A549 (cell line): Measurements from ENCODE around the gene C3orf18. TPM values are rescaled to one million over a fixed set of nuclear protein-coding genes. Genes with fewer than 3 reads are reported as not detected.
A peak's percentile ranks its signal among the peaks of the same experiment; 100 is the strongest.

Source experiments
- ATAC-seq, 2 experiments: fragments of 200-7000 bp in 1 of 2; fragments of >200 bp in 1 of 2; cut with Nextera tagmentation in 1 of 2; cut with Tn5 transposase in 1 of 2; 3 replicates each; pipeline versions ENCODE4 v1.8.0 to v1.9.1; 2018 to 2020; ENCODE audit warnings: mild to moderate bottlenecking in 1 of 2, moderate library complexity in 1 of 2
- CTCF ChIA-PET: fragments of 300-600 bp; sonication (Branson Sonifier 250); formaldehyde crosslinking; extraction: SDS; loops from one replicate; lab custom pipeline; 2021; ENCODE audit warnings: antibody characterized with exemption, inconsistent platforms; lab: Yijun Ruan, JAX
- POLR2A ChIA-PET: fragments of 350-600 bp; formaldehyde crosslinking; extraction: SDS; loops from one replicate; lab custom pipeline; 2021; ENCODE audit warnings: antibody characterized with exemption, inconsistent platforms; lab: Yijun Ruan, JAX
- DNase-seq, 2 experiments: peaks; one replicate each; pipeline versions ENCODE4 v3.0.0 to v3.0.0-alpha.2; 2011 to 2016; ENCODE audit warnings: low read depth in 1 of 2, low spot score in 1 of 2
- FAIRE-seq: peaks from 2 replicates; lab custom pipeline; 2011; peaks lifted over from hg19 to GRCh38; lab: Jason Lieb, UNC
- H3K27ac ChIP-seq, 2 experiments: fragments of >200 bp; sonication (Bioruptor Twin); formaldehyde crosslinking; 3 replicates each; pipeline ENCODE4 v1.5.1; 2016 to 2017
- H3K4me1 ChIP-seq: fragments of >200 bp; sonication (Bioruptor Twin); formaldehyde crosslinking; 3 replicates; pipeline ENCODE4 v1.6.1; 2016
- H3K4me2 ChIP-seq: fragments of >200 bp; sonication (Bioruptor Twin); formaldehyde crosslinking; 3 replicates; pipeline ENCODE4 v1.6.1; 2016
- H3K4me3 ChIP-seq: fragments of >200 bp; sonication (Bioruptor Twin); formaldehyde crosslinking; 3 replicates; pipeline ENCODE4 v1.5.1; 2016
- H3K9me3 ChIP-seq: fragments of >200 bp; sonication (Bioruptor Twin); formaldehyde crosslinking; 3 replicates; pipeline ENCODE4 v1.6.1; 2016
- BCL3 ChIP-seq: fragments of >200 bp; sonication (Bioruptor Twin); formaldehyde crosslinking; IDR thresholded peaks from 3 replicates; pipeline ENCODE4 v1.6.1; 2016
- CBX2 ChIP-seq: fragments of 200-600 bp; sonication (generic); IDR thresholded peaks from 2 replicates; pipeline ENCODE4 v1.6.1; 2016; ENCODE audit warnings: low read depth, mild to moderate bottlenecking, borderline replicate concordance
- CHD2 ChIP-seq: fragments of 150-350 bp; IDR thresholded peaks from 2 replicates; pipeline ENCODE4 v1.6.1; 2014; ENCODE audit warnings: low read length; ENCODE audit not compliant: partially characterized antibody
- CHD4 ChIP-seq: fragments of 200-600 bp; sonication (generic); IDR thresholded peaks from 2 replicates; pipeline ENCODE4 v1.6.1; 2016; ENCODE audit warnings: antibody characterized with exemption, mild to moderate bottlenecking, borderline replicate concordance
- EP300 ChIP-seq, 2 experiments: fragments of >200 bp; sonication (Bioruptor Twin); formaldehyde crosslinking; IDR thresholded peaks; 2 replicates in 1 of 2; 3 replicates in 1 of 2; pipeline ENCODE4 v1.6.1; 2016 to 2017
- FOSB ChIP-seq: fragments of 250-450 bp; sonication (Bioruptor Pico); IDR thresholded peaks from 2 replicates; pipeline ENCODE4 v1.5.0; 2020; ENCODE audit warnings: mild to moderate bottlenecking, moderate library complexity
- FOSL2 ChIP-seq, 2 experiments: fragments of 450-650 bp in 1 of 2; fragments of >200 bp in 1 of 2; sonication (Bioruptor Twin) in 1 of 2; formaldehyde crosslinking; IDR thresholded peaks; 2 replicates each; pipeline versions ENCODE4 v1.5.0 to v1.6.1; 2016 to 2020; ENCODE audit warnings: mild to moderate bottlenecking in 1 of 2, moderate library complexity in 1 of 2
- HES2 ChIP-seq: fragments of >200 bp; sonication (Bioruptor Twin); formaldehyde crosslinking; IDR thresholded peaks from 2 replicates; pipeline ENCODE4 v1.6.1; 2016
- HOXB13 ChIP-seq: fragments of 250-450 bp; sonication (Bioruptor Pico); IDR thresholded peaks from 2 replicates; pipeline ENCODE4 v1.5.0; 2020; ENCODE audit warnings: low read depth, mild to moderate bottlenecking, moderate library complexity
- KDM5A ChIP-seq: fragments of 200-600 bp; sonication (generic); IDR thresholded peaks from 2 replicates; pipeline ENCODE4 v1.6.1; 2016; ENCODE audit warnings: antibody characterized with exemption, mild to moderate bottlenecking
- MAX ChIP-seq: IDR thresholded peaks from 2 replicates; pipeline ENCODE4 v1.6.1; 2012
- NR3C1 ChIP-seq: fragments of >200 bp; sonication (Bioruptor Twin); formaldehyde crosslinking; IDR thresholded peaks from 3 replicates; pipeline ENCODE4 v1.6.1; 2017
- PHF8 ChIP-seq: fragments of 200-600 bp; sonication (generic); IDR thresholded peaks from 2 replicates; pipeline ENCODE4 v1.6.1; 2016; ENCODE audit warnings: low read depth, mild to moderate bottlenecking, antibody characterized with exemption, moderate library complexity, borderline replicate concordance
- RARB ChIP-seq: fragments of 250-450 bp; sonication (Bioruptor Pico); IDR thresholded peaks from 2 replicates; pipeline ENCODE4 v1.8.0; 2021; ENCODE audit warnings: mild to moderate bottlenecking, moderate library complexity
- RCOR1 ChIP-seq: fragments of 150-350 bp; IDR thresholded peaks from 2 replicates; pipeline ENCODE4 v1.6.1; 2014; ENCODE audit warnings: antibody characterized with exemption, low read length, low read depth
- SREBF2 ChIP-seq: fragments of 450-650 bp; IDR thresholded peaks from 2 replicates; pipeline ENCODE4 v1.6.1; 2014; ENCODE audit warnings: mild to moderate bottlenecking, moderate library complexity
- ZC3H11A ChIP-seq: fragments of 450-650 bp; IDR thresholded peaks from 2 replicates; pipeline ENCODE4 v1.6.1; 2014; ENCODE audit warnings: antibody characterized with exemption, mild to moderate bottlenecking
- ZFP36 ChIP-seq: fragments of 450-650 bp; IDR thresholded peaks from 2 replicates; pipeline ENCODE4 v1.6.1; 2014; ENCODE audit warnings: borderline replicate concordance; ENCODE audit not compliant: partially characterized antibody
- ZSCAN20 ChIP-seq: fragments of 250-450 bp; sonication (Bioruptor Pico); IDR thresholded peaks from 2 replicates; pipeline ENCODE4 v1.8.0; 2022; ENCODE audit warnings: mild to moderate bottlenecking, moderate library complexity
- WGBS: methylation state at CpG from one replicate; pipeline ENCODE4 v1.1.6; 2017; ENCODE audit errors: missing lambda C conversion rate; 5-methylcytosine and 5-hydroxymethylcytosine counted together
- polyA plus RNA-seq, 4 experiments: library from polyadenylated mRNA; depleted of rRNA in 3 of 4; stranded (reverse); fragments of >200 nt; fragmentation: RNase III in 1 of 4; extraction: RNeasy Plus Mini Kit Qiagen cat#74134 plus additional on column Dnase treatment in 1 of 4; gene quantifications; 2 replicates in 3 of 4; 3 replicates in 1 of 4; pipeline ENCODE4 v1.2.3, GENCODE V29; 2011 to 2017
- TF ChIP-seq, protein P1 (sequence below): fragments of 250-450 bp; sonication (Bioruptor Pico); IDR thresholded peaks from 2 replicates; pipeline ENCODE4 v1.5.0; 2021; ENCODE audit warnings: mild to moderate bottlenecking, moderate library complexity, borderline replicate concordance

The C3orf18 gene
- polyA plus RNA-seq, 2 of the 4 experiments (the other 2 are of a cell fraction): 3.4 to 5.4 TPM

GRCh38 chr3:50610181-50610971 is 42.8 kb upstream of the C3orf18 start:
- H3K4me3 ChIP-seq: no peak overlapping the region; the same call in 2 of the 3 replicates
- no peak overlapping the region for H3K27ac ChIP-seq
- WGBS: 91% methylated on average over 4 of the region's 6 CpGs
- TF ChIP-seq FOSL2 (IDR thresholded peaks at IDR 0.05) (no peak), FOSL2 (CRISPR knock-in tag; IDR thresholded peaks at IDR 0.05) (no peak), MAX (no peak), RCOR1 (no peak), RARB (CRISPR knock-in tag) (no peak)
- POLR2A ChIA-PET: interaction anchor here (1.0 kb wide), 1 partner anchor 41 kb away, joined by 4 read pairs; the partner anchor contains the start of gene HEMK1
- no peak for DNase-seq
- no peak for FAIRE-seq
- H3K4me1 ChIP-seq: peaks cover 21% of the 10 kb centered on the region
- peak overlapping the region; percentile 97 for H3K4me2 ChIP-seq
- no peaks in the 10 kb centered on the region for H3K9me3 ChIP-seq
- CTCF ChIA-PET: interaction anchor here (1.3 to 18.5 kb wide), 4 partner anchors 22 to 776 kb away, joined by 3 to 375 read pairs (median 54); partner anchors contain the start of genes C3orf18, HEMK1 and MANF
- no peak for ATAC-seq

GRCh38 chr3:50609763-50610085 is 42.2 kb upstream of the C3orf18 start:
- no peaks in the 10 kb centered on the region for H3K9me3 ChIP-seq
- TF ChIP-seq ZFP36 (no peak), CHD4 (no peak), SREBF2 (no peak), KDM5A (no peak), EP300 (IDR thresholded peaks at IDR 0.05) (no peak), CHD2 (no peak), CBX2 (no peak), PHF8 (no peak), HES2 (no peak), NR3C1 (no peak), ZC3H11A (no peak)
- TF ChIP-seq, all 56 proteins: peak for 0
- Histone ChIP-seq H3K4me1 (peaks cover 25% of the 10 kb centered on the region), H3K27ac (no peak overlapping the region), H3K4me3 (no peak overlapping the region), H3K4me2 (no peak overlapping the region)
- ChIA-PET POLR2A (interaction anchor here (1.0 kb wide), 1 partner anchor 40 kb away, joined by 4 read pairs; the partner anchor contains the start of gene HEMK1), CTCF (interaction anchor here (1.3 to 18.5 kb wide), 3 partner anchors 21 to 59 kb away, joined by 3 to 375 read pairs (median 3); partner anchors contain the start of genes C3orf18 and HEMK1)
- no peak for ATAC-seq
- DNase-seq: no peak
- 90% methylated on average over 3 of the region's 3 CpGs for WGBS
- no peak for FAIRE-seq

- FAIRE-seq: no peak
- POLR2A ChIA-PET: interaction anchor here (1.0 kb wide), 1 partner anchor 40 kb away, joined by 4 read pairs; the partner anchor contains the start of gene HEMK1
- no peak overlapping the region for H3K4me2 ChIP-seq
- ATAC-seq: no peak
- TF ChIP-seq, protein P1, sequence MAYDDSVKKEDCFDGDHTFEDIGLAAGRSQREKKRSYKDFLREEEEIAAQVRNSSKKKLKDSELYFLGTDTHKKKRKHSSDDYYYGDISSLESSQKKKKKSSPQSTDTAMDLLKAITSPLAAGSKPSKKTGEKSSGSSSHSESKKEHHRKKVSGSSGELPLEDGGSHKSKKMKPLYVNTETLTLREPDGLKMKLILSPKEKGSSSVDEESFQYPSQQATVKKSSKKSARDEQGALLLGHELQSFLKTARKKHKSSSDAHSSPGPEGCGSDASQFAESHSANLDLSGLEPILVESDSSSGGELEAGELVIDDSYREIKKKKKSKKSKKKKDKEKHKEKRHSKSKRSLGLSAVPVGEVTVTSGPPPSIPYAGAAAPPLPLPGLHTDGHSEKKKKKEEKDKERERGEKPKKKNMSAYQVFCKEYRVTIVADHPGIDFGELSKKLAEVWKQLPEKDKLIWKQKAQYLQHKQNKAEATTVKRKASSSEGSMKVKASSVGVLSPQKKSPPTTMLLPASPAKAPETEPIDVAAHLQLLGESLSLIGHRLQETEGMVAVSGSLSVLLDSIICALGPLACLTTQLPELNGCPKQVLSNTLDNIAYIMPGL (CRISPR knock-in tag): no peak
- no peak for TF ChIP-seq FOSB
- TF ChIP-seq BCL3: no peak
- no peak for TF ChIP-seq ZSCAN20 (CRISPR knock-in tag)
- TF ChIP-seq CHD4: no peak
- TF ChIP-seq FOSL2 (IDR thresholded peaks at IDR 0.05): no peak
- TF ChIP-seq FOSL2 (CRISPR knock-in tag; IDR thresholded peaks at IDR 0.05): no peak
- TF ChIP-seq EP300 (IDR thresholded peaks at IDR 0.05): no peak
- TF ChIP-seq HOXB13 (CRISPR knock-in tag): no peak
- TF ChIP-seq, all 56 proteins: peak for 0
- Histone ChIP-seq H3K4me1 (peaks cover 25% of the 10 kb centered on the region), H3K4me3 (no peak overlapping the region), H3K27ac (no peak overlapping the region), H3K9me3 (no peaks in the 10 kb centered on the region)
- no peak for DNase-seq
- WGBS: 96% methylated on average over 5 of the region's 5 CpGs
- CTCF ChIA-PET: interaction anchor here (0.8 to 18.5 kb wide), 3 partner anchors 20 to 802 kb away, joined by 3 to 375 read pairs (median 3); partner anchors contain the start of genes C3orf18 and HEMK1
Observed at GRCh38 chr3:50609071-50609762, 41.7 kb upstream of the C3orf18 start.
